Endothelial cell of umbilical vein (primary cell): ENCODE results near the gene PTPRT. TPM values are rescaled to one million over a fixed set of nuclear protein-coding genes. Genes with fewer than 3 reads are reported as not detected.

ENCODE experiments used
- BruUV-seq: library from RNA; stranded (reverse); fragments of 400-500 nt; replicated peaks from 2 replicates; lab custom pipeline; 2021; lab: Mats Ljungman, UMichigan
- CTCF ChIA-PET: fragments of 300-600, 350-600 bp; sonication (Branson Sonifier 250); formaldehyde crosslinking; loops from one replicate; lab custom pipeline; 2021; ENCODE audit warnings: antibody characterized with exemption, inconsistent platforms; lab: Charles Lee
- POLR2A ChIA-PET: fragments of 300-600, 350-600 bp; sonication (Branson Sonifier 250); formaldehyde crosslinking; loops from one replicate; lab custom pipeline; 2021; ENCODE audit warnings: antibody characterized with exemption, inconsistent platforms; lab: Charles Lee
- DNase-seq: peaks from one replicate; pipeline ENCODE4 v3.0.0-alpha.2; 2011; ENCODE audit warnings: low read depth, low spot score
- FAIRE-seq: peaks from 2 replicates; lab custom pipeline; 2011; peaks lifted over from hg19 to GRCh38; lab: Jason Lieb, UNC
- H2AFZ ChIP-seq: 2 replicates; pipeline ENCODE4 v1.6.0; 2012; ENCODE audit warnings: low read depth, low read length, control low read depth, inconsistent platforms
- H3K27ac ChIP-seq: 2 replicates; pipeline ENCODE4 v1.5.1; 2011; ENCODE audit warnings: low read depth, mild to moderate bottlenecking, control low read depth, low read length, moderate library complexity; ENCODE audit not compliant: insufficient read depth
- H3K27me3 ChIP-seq, 2 experiments: 2 replicates each; pipeline versions ENCODE4 v1.6.0 to v1.6.1; 2011; ENCODE audit warnings: low read length in 2 of 2, mixed read lengths in 1 of 2; ENCODE audit not compliant: control insufficient read depth in 2 of 2, insufficient read depth in 2 of 2
- H3K36me3 ChIP-seq, 2 experiments: 2 replicates in 1 of 2; 3 replicates in 1 of 2; pipeline ENCODE4 v1.5.1; 2011; ENCODE audit warnings: low read length in 2 of 2, mild to moderate bottlenecking in 1 of 2, moderate library complexity in 1 of 2; ENCODE audit not compliant: control insufficient read depth in 2 of 2, insufficient read depth in 2 of 2; ENCODE audit errors: extremely low read depth in 1 of 2
- H3K4me1 ChIP-seq: 3 replicates; pipeline ENCODE4 v1.5.1; 2011; ENCODE audit warnings: mild to moderate bottlenecking, low read length; ENCODE audit not compliant: control insufficient read depth, insufficient read depth; ENCODE audit errors: extremely low read depth
- H3K4me2 ChIP-seq: 2 replicates; pipeline ENCODE4 v1.6.1; 2011; ENCODE audit warnings: low read length, control low read depth, mixed read lengths; ENCODE audit not compliant: insufficient read depth
- H3K4me3 ChIP-seq, 3 experiments: fragments of 200-600 bp in 1 of 3; sonication (generic), shearing (Covaris generic) in 1 of 3; replicated peaks in 1 of 3; 2 replicates each; pipeline ENCODE4 v1.5.1; 2011 to 2016; ENCODE audit warnings: control low read depth in 3 of 3, low read length in 3 of 3, mild to moderate bottlenecking in 2 of 3, inconsistent platforms in 1 of 3, low read depth in 1 of 3, moderate library complexity in 1 of 3; ENCODE audit not compliant: insufficient read depth in 1 of 3
- H3K79me2 ChIP-seq: 2 replicates; pipeline ENCODE4 v1.6.0; 2012; ENCODE audit warnings: low read length, inconsistent platforms; ENCODE audit not compliant: control insufficient read depth, insufficient read depth
- H3K9ac ChIP-seq: replicated peaks from 2 replicates; pipeline ENCODE3; 2011; ENCODE audit warnings: low read length, control low read depth; ENCODE audit not compliant: insufficient read depth; ENCODE audit errors: extremely low read depth
- H3K9me1 ChIP-seq: replicated peaks from 3 replicates; pipeline ENCODE4 v1.6.0; 2011; ENCODE audit warnings: mild to moderate bottlenecking, low read length; ENCODE audit not compliant: control insufficient read depth, insufficient read depth; ENCODE audit errors: extremely low read depth
- H3K9me3 ChIP-seq: replicated peaks from 2 replicates; pipeline ENCODE4 v1.5.1; 2012; ENCODE audit warnings: low read length, inconsistent platforms; ENCODE audit not compliant: control insufficient read depth, insufficient read depth
- H4K20me1 ChIP-seq: replicated peaks from 2 replicates; pipeline ENCODE3; 2011; ENCODE audit warnings: mild to moderate bottlenecking, low read length; ENCODE audit not compliant: control insufficient read depth, insufficient read depth; ENCODE audit errors: extremely low read depth
- EZH2 ChIP-seq: IDR thresholded peaks from 2 replicates; pipeline ENCODE4 v1.6.1; 2012; ENCODE audit warnings: borderline replicate concordance, low read depth, mild to moderate bottlenecking, moderate library complexity, low read length, inconsistent platforms; ENCODE audit not compliant: severe bottlenecking
- FOS ChIP-seq: IDR thresholded peaks from 2 replicates; pipeline ENCODE4 v1.6.1; 2011; ENCODE audit warnings: mild to moderate bottlenecking, low read length, moderate library complexity, borderline replicate concordance; ENCODE audit not compliant: insufficient read depth
- GATA2 ChIP-seq: IDR thresholded peaks from 2 replicates; pipeline ENCODE4 v1.7.0; 2011; ENCODE audit warnings: low read depth, mild to moderate bottlenecking, moderate library complexity, mixed read lengths, low read length; ENCODE audit not compliant: insufficient read length, insufficient read depth
- JUN ChIP-seq: IDR thresholded peaks from 2 replicates; pipeline ENCODE4 v1.6.1; 2011; ENCODE audit warnings: borderline replicate concordance, low read depth; ENCODE audit not compliant: insufficient read length, insufficient read depth
- MYC ChIP-seq: IDR thresholded peaks from one replicate; pipeline ENCODE4 v1.6.1; 2011; ENCODE audit warnings: mild to moderate bottlenecking, low read depth, low read length
- POLR2A ChIP-seq: IDR thresholded peaks from 2 replicates; pipeline ENCODE4 v1.6.1; 2012; ENCODE audit warnings: low read depth, mild to moderate bottlenecking, control low read depth, low read length
- POLR2AphosphoS5 ChIP-seq: IDR thresholded peaks from 2 replicates; pipeline ENCODE4 v1.6.1; 2012; ENCODE audit warnings: low read depth, mild to moderate bottlenecking, control low read depth, low read length, moderate library complexity; ENCODE audit not compliant: insufficient read depth
- dilution Hi-C: fragments of 300-500 bp; cut with MboI; formaldehyde crosslinking; loops from one replicate; pipeline ENCODE4 v1.15.0; 2019; ENCODE audit warnings: low sequenced_read_pairs; ENCODE audit not compliant: extremely low pct_ligation_motif_present
- intact Hi-C: fragments of 100-400 bp; cut with micrococcal nuclease; formaldehyde crosslinking; loops from one replicate; pipeline ENCODE4 v1.10.0; 2022
- polyA plus RNA-seq, 4 experiments: library from polyadenylated mRNA; depleted of rRNA in 3 of 4; stranded (reverse) in 3 of 4; unstranded in 1 of 4; fragments of >200 nt; gene quantifications; 2 replicates each; pipeline versions ENCODE4 v1.2.1 to v1.2.3, GENCODE V29; 2011 to 2012; ENCODE audit warnings: missing spikeins in 1 of 4
- total RNA-seq: library from RNA; stranded (reverse); gene quantifications from 2 replicates; pipeline ENCODE4 v1.2.3, GENCODE V29; 2021
- TF ChIP-seq, protein P1 (sequence below): IDR thresholded peaks from 2 replicates; pipeline ENCODE4 v1.6.1; 2011; ENCODE audit not compliant: insufficient read depth, insufficient read length
- TF ChIP-seq, protein P2 (sequence below), 2 donors: IDR thresholded peaks; 1 replicate in 1 of 2; 2 replicates in 1 of 2; pipeline ENCODE4 v1.5.1; 2011; ENCODE audit warnings: low read length in 2 of 2, mild to moderate bottlenecking in 2 of 2, moderate library complexity in 2 of 2, control low read depth in 1 of 2, inconsistent platforms in 1 of 2, low read depth in 1 of 2; ENCODE audit not compliant: insufficient read depth in 1 of 2; ENCODE audit errors: extremely low read depth in 1 of 2

Gene PTPRT
- total and polyA plus RNA-seq, 2 donors (not counting 3 experiments of a cell fraction or from before 2014, with no cell fraction given), result not detected

GRCh38 chr20:42432496-42433334 lies 757.0 kb downstream of the PTPRT start:
- CTCF ChIA-PET, result no interaction called here

DNA sequence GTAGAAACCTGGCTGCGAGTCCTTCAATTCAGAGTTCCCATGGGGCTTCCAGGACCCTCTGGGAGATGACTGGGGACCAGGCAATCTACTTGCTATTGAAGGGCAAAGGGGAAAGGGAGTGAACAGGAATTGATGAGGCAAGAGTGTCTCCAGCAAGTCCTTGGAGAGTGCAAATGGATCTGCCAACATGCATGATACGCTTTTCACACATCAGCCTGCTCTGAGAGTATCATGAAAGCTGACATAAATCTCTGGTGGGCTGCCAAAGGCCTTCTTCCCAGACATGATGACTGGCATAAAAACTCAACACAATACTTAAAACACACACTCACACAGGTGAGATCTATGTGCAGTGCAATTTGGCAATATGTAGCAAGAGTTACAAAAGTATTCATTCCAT lies 759.1 kb downstream of the PTPRT start:
- H3K27ac ChIP-seq, result no peak overlapping the region
- no peak for TF ChIP-seq EZH2
- TF ChIP-seq, protein P1, sequence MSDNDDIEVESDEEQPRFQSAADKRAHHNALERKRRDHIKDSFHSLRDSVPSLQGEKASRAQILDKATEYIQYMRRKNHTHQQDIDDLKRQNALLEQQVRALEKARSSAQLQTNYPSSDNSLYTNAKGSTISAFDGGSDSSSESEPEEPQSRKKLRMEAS, result no peak
- no peak for TF ChIP-seq POLR2A
- TF ChIP-seq, protein P2, sequence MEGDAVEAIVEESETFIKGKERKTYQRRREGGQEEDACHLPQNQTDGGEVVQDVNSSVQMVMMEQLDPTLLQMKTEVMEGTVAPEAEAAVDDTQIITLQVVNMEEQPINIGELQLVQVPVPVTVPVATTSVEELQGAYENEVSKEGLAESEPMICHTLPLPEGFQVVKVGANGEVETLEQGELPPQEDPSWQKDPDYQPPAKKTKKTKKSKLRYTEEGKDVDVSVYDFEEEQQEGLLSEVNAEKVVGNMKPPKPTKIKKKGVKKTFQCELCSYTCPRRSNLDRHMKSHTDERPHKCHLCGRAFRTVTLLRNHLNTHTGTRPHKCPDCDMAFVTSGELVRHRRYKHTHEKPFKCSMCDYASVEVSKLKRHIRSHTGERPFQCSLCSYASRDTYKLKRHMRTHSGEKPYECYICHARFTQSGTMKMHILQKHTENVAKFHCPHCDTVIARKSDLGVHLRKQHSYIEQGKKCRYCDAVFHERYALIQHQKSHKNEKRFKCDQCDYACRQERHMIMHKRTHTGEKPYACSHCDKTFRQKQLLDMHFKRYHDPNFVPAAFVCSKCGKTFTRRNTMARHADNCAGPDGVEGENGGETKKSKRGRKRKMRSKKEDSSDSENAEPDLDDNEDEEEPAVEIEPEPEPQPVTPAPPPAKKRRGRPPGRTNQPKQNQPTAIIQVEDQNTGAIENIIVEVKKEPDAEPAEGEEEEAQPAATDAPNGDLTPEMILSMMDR (IDR thresholded peaks at IDR 0.05; ENCODE audit: extremely low read depth in 1 of 2, insufficient read depth in 1 of 2, low read depth in 1 of 2, low read length in 2 of 2), result no peak
- no peak for TF ChIP-seq FOS
- no peak for TF ChIP-seq GATA2
- TF ChIP-seq JUN, result no peak
- TF ChIP-seq POLR2AphosphoS5, result no peak
- no peak for TF ChIP-seq MYC

More at GRCh38 chr20:42432496-42433334, 757.0 kb downstream of the PTPRT start:
- BruUV-seq, result no TSS peak
- Histone ChIP-seq H3K36me3 (no peaks in the 10 kb centered on the region), H3K27ac (no peak overlapping the region), H3K4me3 (no peak overlapping the region), H2AFZ (no peak overlapping the region), H3K27me3 (no peaks in the 10 kb centered on the region), H3K79me2 (no peaks in the 10 kb centered on the region), H4K20me1 (no peaks in the 10 kb centered on the region), H3K9ac (no peak overlapping the region), H3K9me3 (peaks cover 7% of the 10 kb centered on the region), H3K4me1 (no peaks in the 10 kb centered on the region), H3K4me2 (no peak overlapping the region), H3K9me1 (no peaks in the 10 kb centered on the region)
- no peak for FAIRE-seq
- intact Hi-C loops, result no loop called here
- dilution Hi-C loops, result no loop called here
- no peak for TF ChIP-seq POLR2A
- no peak for TF ChIP-seq GATA2
- TF ChIP-seq, protein P1, result no peak
- POLR2A ChIA-PET, result no interaction called here
- no peak for DNase-seq

More for the DNA sequence above, 759.1 kb downstream of the PTPRT start:
- no peaks in the 10 kb centered on the region for H3K27me3 ChIP-seq
- DNase-seq, result no peak
- H3K9me3 ChIP-seq, result peaks cover 7% of the 10 kb centered on the region
- no peaks in the 10 kb centered on the region for H4K20me1 ChIP-seq
- H3K79me2 ChIP-seq, result no peaks in the 10 kb centered on the region
- ChIA-PET POLR2A (no interaction called here), CTCF (no interaction called here)
- H2AFZ ChIP-seq, result no peak overlapping the region
- dilution Hi-C loops (no loop called here), intact Hi-C loops (no loop called here)
- no peak for FAIRE-seq
- BruUV-seq, result no TSS peak
- no peak overlapping the region for H3K4me2 ChIP-seq
- H3K4me3 ChIP-seq, result no peak overlapping the region
- H3K9me1 ChIP-seq, result no peaks in the 10 kb centered on the region
- no peaks in the 10 kb centered on the region for H3K4me1 ChIP-seq
- no peaks in the 10 kb centered on the region for H3K36me3 ChIP-seq
- no peak overlapping the region for H3K9ac ChIP-seq
